H1 (cell line): ENCODE data around the gene LRRFIP1. TPM values are rescaled to one million over a fixed set of nuclear protein-coding genes. Genes with fewer than 3 reads are reported as not detected.

ENCODE experiments used
- KDM4A ChIP-seq: IDR thresholded peaks from one replicate; pipeline ENCODE4 v1.7.1; 2012; ENCODE audit warnings: low read depth, mild to moderate bottlenecking, moderate library complexity, low read length, inconsistent platforms; ENCODE audit not compliant: severe bottlenecking
- SAP30 ChIP-seq: fragments of 300-600 bp; sonication (generic); IDR thresholded peaks from 2 replicates; pipeline ENCODE4 v1.7.1; 2012; ENCODE audit warnings: low read length, moderate library complexity, mild to moderate bottlenecking, inconsistent platforms; ENCODE audit not compliant: insufficient read depth, insufficient replicate concordance
- polyA plus RNA-seq, 7 experiments: library from polyadenylated mRNA; depleted of rRNA in 3 of 7; stranded (reverse) in 5 of 7; unstranded in 2 of 7; fragments of >200 nt in 5 of 7; fragments of 200-250 nt in 2 of 7; gene quantifications; 1 replicate in 5 of 7; 2 replicates in 1 of 7; 4 replicates in 1 of 7; pipeline versions ENCODE4 v1.2.1 to v1.2.3, GENCODE V29; 2011 to 2013; ENCODE audit warnings: missing spikeins in 2 of 7, mixed read lengths in 2 of 7
- total RNA-seq: library from RNA; stranded (reverse); fragmentation: NEBNext Ultra II Directional; extraction: Animal tissue kit (Norgen Biotek cat#: 25700); gene quantifications from 2 replicates; pipeline ENCODE4 v1.2.1, GENCODE V29; 2021

LRRFIP1 gene
- total and polyA plus RNA-seq, 2 of the 8 experiments (the other 6 are each of a cell fraction or from before 2014, with no cell fraction given) = 12.1 to 75.8 TPM

GRCh38 chr2:237743561-237744269, 116.3 kb downstream of the LRRFIP1 start (continued):
- TF ChIP-seq KDM4A (no peak), SAP30 (no peak)
